ENCODE data around the gene CNTNAP2. TPM values are rescaled to one million over a fixed set of nuclear protein-coding genes. Genes with fewer than 3 reads are reported as not detected.

CNTNAP2 gene
- total and polyA plus RNA-seq, 12 donors, result 0.07 to 0.77 (median 0.24) TPM

GRCh38 chr7:146393346-146393745 lies 276.7 kb downstream of the CNTNAP2 start:
- no peak for TF ChIP-seq CTCF (IDR thresholded peaks at IDR 0.05)
- no peaks in the 10 kb centered on the region for H3K4me1 ChIP-seq
- DNase-seq, result no peak
- H3K9me3 ChIP-seq, result no peaks in the 10 kb centered on the region
- ATAC-seq, result no peak
- intact Hi-C loops (cut with DNase I), result no loop called here
- WGBS, 2 donors, result 83 to 90% methylated on average over 2 of the region's 2 CpGs
- H3K27me3 ChIP-seq, result no peaks in the 10 kb centered on the region
- no peak overlapping the region for H3K27ac ChIP-seq
- H3K4me3 ChIP-seq, result no peak overlapping the region
- H3K36me3 ChIP-seq, result no peaks in the 10 kb centered on the region

DNA sequence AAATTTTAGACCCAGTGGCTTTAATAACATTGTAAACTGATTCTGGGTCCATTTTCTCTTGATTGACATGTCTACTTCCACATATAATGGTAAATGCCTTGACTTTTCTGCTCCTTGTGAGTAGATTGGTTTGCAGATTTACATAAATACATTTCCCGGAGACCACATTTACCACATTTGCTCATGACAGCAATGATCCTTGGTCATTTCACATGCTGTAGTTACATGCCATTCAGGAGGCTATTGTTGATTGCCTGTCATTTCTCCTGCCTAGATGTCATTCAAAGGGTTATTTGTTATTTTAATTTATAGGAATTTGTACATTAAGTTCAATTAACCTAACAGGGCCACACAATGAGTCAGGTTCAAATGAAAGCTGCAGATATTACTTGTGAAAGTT lies 280.5 kb downstream of the CNTNAP2 start:
- intact Hi-C loops (cut with DNase I), result no loop called here
- no peaks in the 10 kb centered on the region for H3K9me3 ChIP-seq
- no peak overlapping the region for H3K4me3 ChIP-seq
- TF ChIP-seq CTCF (IDR thresholded peaks at IDR 0.05), result no peak
- no peak for ATAC-seq
- H3K36me3 ChIP-seq, result no peaks in the 10 kb centered on the region
- no peak for DNase-seq
- H3K27ac ChIP-seq, result no peak overlapping the region
- 0 to 88% methylated on average over 1 of the region's 1 CpG for WGBS, 2 donors
- no peaks in the 10 kb centered on the region for H3K4me1 ChIP-seq
- H3K27me3 ChIP-seq, result no peaks in the 10 kb centered on the region

- Histone ChIP-seq H3K27me3 (no peaks in the 10 kb centered on the region), H3K4me1 (no peaks in the 10 kb centered on the region), H3K27ac (no peak overlapping the region), H3K9me3 (peaks cover 0 to 17% (median 0%) of the 10 kb centered on the region in 11 donors), H3K36me3 (no peaks in the 10 kb centered on the region), H3K4me3 (no peak overlapping the region)
- DNase-seq (no peak), ATAC-seq (no peak)
- TF ChIP-seq CTCF (IDR thresholded peaks at IDR 0.05), result no peak
- WGBS, 2 donors, result 77 to 84% methylated on average over 3 of the region's 3 CpGs
- intact Hi-C loops (cut with DNase I), result no loop called here
Observed at GRCh38 chr7:146401939-146402338, 285.3 kb downstream of the CNTNAP2 start.

GRCh38 chr7:146405737-146406136 lies 289.1 kb downstream of the CNTNAP2 start:
- intact Hi-C loops (cut with DNase I), result no loop called here
- ATAC-seq, result no peak
- H3K27ac ChIP-seq, result no peak overlapping the region

More at GRCh38 chr7:146405737-146406136, 289.1 kb downstream of the CNTNAP2 start:
- no peak for TF ChIP-seq CTCF (IDR thresholded peaks at IDR 0.05)
- WGBS, 2 donors, result 46 to 55% methylated on average over 1 of the region's 1 CpG
- H3K4me3 ChIP-seq, result no peak overlapping the region
- H3K36me3 ChIP-seq, result no peaks in the 10 kb centered on the region
- no peak for DNase-seq
- no peaks in the 10 kb centered on the region for H3K27me3 ChIP-seq
- H3K4me1 ChIP-seq, result no peaks in the 10 kb centered on the region
- peaks cover 0 to 17% (median 0%) of the 10 kb centered on the region in 11 donors for H3K9me3 ChIP-seq

Measured in heart right ventricle (tissue), 16 donors.